GM12865 (cell line): Measurements from ENCODE around the gene SRPK2.
"Not testable (repeated sequence)": the region's sequence is repeated elsewhere in the genome, so short reads cannot be mapped to it uniquely, and the experiment has no call there.

Experiments used
- DNase-seq: peaks from one replicate; pipeline ENCODE4 v3.0.0; 2010; ENCODE audit warnings: low read depth
- H3K4me3 ChIP-seq: 2 replicates; pipeline ENCODE4 v1.5.1; 2011; ENCODE audit warnings: mild to moderate bottlenecking, low read depth, low read length, control low read depth
- TF ChIP-seq, protein P1 (sequence below): IDR thresholded peaks from 2 replicates; pipeline ENCODE4 v1.5.1; 2011; ENCODE audit warnings: low read length, control low read depth, low read depth, inconsistent platforms; ENCODE audit not compliant: insufficient read depth; ENCODE audit errors: missing control alignments

The SRPK2 gene

DNA sequence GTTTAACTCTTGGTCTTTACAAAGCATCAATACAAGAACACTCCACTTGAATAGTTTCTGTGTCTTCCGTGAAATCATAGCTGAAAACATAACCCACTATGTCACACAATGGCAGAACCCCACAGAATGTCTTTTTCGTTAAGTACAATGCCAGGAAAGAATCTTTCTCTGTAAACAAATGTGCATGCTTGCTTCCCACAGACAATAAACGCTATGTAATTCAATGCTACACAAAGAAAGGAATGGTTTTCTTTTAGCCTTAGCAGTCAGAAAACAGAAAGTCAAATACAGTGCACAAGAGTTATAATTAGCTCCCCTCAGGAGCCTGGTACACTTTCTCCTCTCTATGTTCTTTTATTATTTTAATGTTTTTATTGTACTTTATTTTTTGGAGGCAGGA is 186.1 kb downstream of the SRPK2 start:
- no peak for DNase-seq
- no peak overlapping the region for H3K4me3 ChIP-seq
- TF ChIP-seq, protein P1, sequence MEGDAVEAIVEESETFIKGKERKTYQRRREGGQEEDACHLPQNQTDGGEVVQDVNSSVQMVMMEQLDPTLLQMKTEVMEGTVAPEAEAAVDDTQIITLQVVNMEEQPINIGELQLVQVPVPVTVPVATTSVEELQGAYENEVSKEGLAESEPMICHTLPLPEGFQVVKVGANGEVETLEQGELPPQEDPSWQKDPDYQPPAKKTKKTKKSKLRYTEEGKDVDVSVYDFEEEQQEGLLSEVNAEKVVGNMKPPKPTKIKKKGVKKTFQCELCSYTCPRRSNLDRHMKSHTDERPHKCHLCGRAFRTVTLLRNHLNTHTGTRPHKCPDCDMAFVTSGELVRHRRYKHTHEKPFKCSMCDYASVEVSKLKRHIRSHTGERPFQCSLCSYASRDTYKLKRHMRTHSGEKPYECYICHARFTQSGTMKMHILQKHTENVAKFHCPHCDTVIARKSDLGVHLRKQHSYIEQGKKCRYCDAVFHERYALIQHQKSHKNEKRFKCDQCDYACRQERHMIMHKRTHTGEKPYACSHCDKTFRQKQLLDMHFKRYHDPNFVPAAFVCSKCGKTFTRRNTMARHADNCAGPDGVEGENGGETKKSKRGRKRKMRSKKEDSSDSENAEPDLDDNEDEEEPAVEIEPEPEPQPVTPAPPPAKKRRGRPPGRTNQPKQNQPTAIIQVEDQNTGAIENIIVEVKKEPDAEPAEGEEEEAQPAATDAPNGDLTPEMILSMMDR = no peak

DNA sequence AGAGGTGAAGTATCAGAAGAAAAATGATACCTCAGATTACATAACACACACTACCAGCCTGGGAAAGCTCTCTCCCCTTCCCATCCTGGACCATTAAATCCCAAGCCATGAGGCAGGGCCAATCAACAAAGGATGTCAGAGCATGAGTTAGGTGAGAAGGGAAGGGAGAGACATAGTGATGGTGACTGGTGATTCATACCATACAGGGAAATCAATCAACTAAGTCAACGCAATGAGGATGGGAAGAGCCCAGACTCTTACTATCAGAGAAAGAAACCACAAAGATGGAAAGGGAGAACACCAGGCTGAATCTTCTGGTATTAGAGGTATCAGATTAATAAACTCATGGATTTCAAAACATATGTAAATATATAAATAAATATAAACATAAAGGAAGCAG is 189.3 kb downstream of the SRPK2 start:
- no peak overlapping the region for H3K4me3 ChIP-seq
- TF ChIP-seq, protein P1 = no peak
- DNase-seq = no peak

DNA sequence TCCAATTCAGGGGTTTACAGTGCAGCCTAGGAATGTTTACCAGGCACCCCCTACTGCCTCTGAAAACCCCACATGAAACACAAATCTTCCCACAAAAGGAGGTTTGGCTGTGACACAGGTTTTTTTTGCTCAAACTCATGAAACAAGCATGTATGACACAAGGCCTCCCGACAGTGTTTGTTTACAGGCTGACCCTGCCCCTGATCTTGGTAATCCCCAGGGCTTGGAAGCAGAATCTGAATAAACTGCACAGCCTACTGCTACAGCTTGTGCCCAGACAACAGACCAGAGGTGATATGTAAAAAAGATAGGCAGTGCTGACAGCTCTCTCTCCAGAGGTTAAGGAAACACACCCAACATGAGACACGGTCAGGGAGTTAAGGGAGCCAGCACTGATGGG is 190.5 kb downstream of the SRPK2 start:
- TF ChIP-seq, protein P1 = no peak
- no peak overlapping the region for H3K4me3 ChIP-seq
- DNase-seq = no peak

DNA sequence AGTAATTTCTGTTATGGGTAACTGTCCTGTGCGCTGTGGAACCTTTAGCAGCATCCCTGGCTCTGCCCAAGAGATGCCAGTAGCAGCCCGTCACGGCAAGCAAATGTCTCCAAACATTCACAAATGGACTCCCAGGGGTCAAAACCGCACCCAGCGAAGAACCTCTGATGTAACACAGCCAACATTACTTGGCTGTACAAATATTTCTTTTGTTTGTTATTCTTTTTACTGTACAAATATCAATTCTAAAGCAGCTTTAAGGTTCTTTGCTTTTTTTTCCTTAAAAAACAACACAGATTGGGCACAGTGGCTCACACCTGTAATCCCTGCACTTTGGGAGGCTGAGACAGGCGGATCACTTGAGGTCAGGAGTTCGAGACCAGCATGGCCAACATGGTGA is 192.2 kb downstream of the SRPK2 start:
- TF ChIP-seq, protein P1 = no peak
- no peak for DNase-seq

DNA sequence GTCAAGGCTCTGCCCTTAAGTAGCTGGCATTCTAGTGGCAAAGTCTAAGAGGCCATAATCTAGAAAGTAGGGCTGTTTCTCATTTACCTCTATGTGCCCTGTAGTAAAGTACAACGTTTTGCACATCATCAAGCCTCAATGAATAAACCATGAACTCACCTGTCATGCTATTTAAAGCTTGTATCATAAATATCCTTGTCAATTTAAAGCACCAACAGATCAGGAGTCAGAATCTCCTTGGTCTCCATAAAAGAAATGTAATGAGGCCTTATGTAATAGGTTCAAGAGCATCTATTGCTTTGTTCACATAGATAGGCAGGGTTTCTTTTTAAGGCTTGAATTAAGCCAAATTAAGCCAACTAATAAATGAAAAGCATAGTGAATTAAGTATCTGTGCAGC is 192.8 kb downstream of the SRPK2 start:
- H3K4me3 ChIP-seq = no peak overlapping the region
- TF ChIP-seq, protein P1 = no peak
- DNase-seq = no peak

More for the DNA sequence above, 192.2 kb downstream of the SRPK2 start:
- H3K4me3 ChIP-seq = no peak overlapping the region

DNA sequence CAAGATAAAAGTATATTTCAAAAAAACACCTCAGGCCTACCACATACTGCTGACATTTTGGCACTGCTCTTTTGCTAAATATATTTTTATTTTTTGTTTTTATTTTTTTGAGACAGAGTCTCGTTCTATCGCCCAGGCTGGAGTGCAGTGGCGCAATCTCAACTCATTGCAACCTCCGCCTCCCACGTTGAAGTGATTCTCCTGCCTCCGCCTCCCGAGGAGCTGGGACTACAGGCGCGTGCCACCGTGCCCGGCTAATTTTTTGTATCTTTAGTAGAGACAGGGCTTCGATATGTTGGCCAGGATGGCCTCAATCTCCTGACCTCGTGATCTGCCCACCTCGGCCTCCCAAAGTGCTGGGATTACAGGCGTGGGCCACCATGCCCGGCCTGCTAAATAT is 193.8 kb downstream of the SRPK2 start:
- not testable (repeated sequence) for DNase-seq, H3K4me3 ChIP-seq

DNA sequence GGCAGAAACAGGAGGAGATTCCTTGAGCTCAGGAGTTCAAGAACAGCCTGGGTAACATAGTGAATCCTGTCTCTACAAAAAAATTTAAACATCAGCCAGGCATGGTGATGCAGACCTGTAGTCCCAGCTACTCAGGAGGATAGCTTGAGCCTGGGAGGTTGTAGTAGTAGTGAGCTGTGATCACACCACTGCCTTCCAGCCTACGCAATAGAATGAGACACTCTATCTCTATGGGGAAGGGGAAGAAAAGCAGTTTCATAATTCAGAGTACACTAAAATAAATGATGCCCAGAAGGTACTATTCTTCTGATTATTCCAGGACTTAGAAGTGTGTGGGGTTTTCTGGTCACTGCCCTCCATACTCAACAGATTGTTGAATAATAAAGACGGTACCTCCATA is 197.4 kb downstream of the SRPK2 start:
- TF ChIP-seq, protein P1 = no peak
- H3K4me3 ChIP-seq = no peak overlapping the region

DNA sequence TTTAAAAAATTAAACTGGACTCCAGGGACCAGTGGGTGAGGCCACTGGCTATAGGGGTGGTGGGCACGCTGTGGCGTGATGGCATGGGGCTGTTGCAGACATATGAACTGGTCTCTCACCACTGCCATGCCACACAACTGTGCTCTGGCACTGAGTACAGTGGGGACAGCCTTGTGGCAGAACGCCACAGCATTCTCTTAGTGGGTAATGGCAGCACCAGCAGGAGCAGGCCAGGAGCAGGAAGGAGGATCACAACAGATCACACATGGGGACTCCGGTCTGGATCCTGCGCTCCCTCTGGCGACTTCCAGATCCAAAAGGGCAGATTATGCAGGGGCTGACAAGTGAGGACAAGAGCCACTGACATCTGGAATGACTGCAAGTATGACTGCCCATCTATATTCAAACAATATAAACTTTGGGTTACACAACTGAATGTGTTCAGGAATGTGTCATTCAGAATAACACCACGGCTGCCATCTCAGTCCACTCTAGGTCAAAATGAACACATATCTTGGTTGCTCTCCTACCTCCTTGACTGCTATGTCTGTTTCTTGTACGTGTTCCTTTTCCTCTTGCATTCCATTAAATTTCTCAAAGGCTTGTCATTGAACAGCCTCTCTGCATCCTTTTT is 198.7 kb downstream of the SRPK2 start:
- DNase-seq = no peak
- TF ChIP-seq, protein P1 = no peak
- H3K4me3 ChIP-seq = no peak overlapping the region

More for the DNA sequence above, 197.4 kb downstream of the SRPK2 start:
- no peak for DNase-seq
